ENCODE measurements around the gene PRKN.

The PRKN gene

GRCh38 chr6:161383951-161384350 lies 1343.6 kb downstream of the PRKN start:
- no peaks in the 10 kb centered on the region for H3K27me3 ChIP-seq (ENCODE audit: control insufficient read depth in 1 of 2, insufficient read depth in 2 of 2, low read length in 2 of 2)
- no peaks in the 10 kb centered on the region for H3K9me3 ChIP-seq (ENCODE audit: control insufficient read depth in 2 of 2, low read length in 2 of 2)
- H3K36me3 ChIP-seq (ENCODE audit: control insufficient read depth in 2 of 2, insufficient read depth in 2 of 2, low read length in 2 of 2): no peaks in the 10 kb centered on the region
- H3K4me1 ChIP-seq (ENCODE audit: control insufficient read depth, insufficient read depth, low read length): no peaks in the 10 kb centered on the region
- no peak overlapping the region for H3K4me3 ChIP-seq (ENCODE audit: low read length in 2 of 2)
- no peak overlapping the region for H3K9ac ChIP-seq (ENCODE audit: low read length in 2 of 2)
- no peak overlapping the region for H3K27ac ChIP-seq (ENCODE audit: low read length)

GRCh38 chr6:161379834-161380582 lies 1347.6 kb downstream of the PRKN start:
- H3K4me3 ChIP-seq (ENCODE audit: low read length in 2 of 2): no peak overlapping the region
- H3K9ac ChIP-seq (ENCODE audit: low read length in 2 of 2): no peak overlapping the region
- H3K9me3 ChIP-seq (ENCODE audit: control insufficient read depth in 2 of 2, low read length in 2 of 2): no peaks in the 10 kb centered on the region
- no peak overlapping the region for H3K27ac ChIP-seq (ENCODE audit: low read length)
- no peaks in the 10 kb centered on the region for H3K27me3 ChIP-seq (ENCODE audit: control insufficient read depth in 1 of 2, insufficient read depth in 2 of 2, low read length in 2 of 2)
- H3K4me1 ChIP-seq (ENCODE audit: control insufficient read depth, insufficient read depth, low read length): no peaks in the 10 kb centered on the region
- no peaks in the 10 kb centered on the region for H3K36me3 ChIP-seq (ENCODE audit: control insufficient read depth in 2 of 2, insufficient read depth in 2 of 2, low read length in 2 of 2)

- no peak overlapping the region for H3K4me3 ChIP-seq (ENCODE audit: low read length in 2 of 2)
- peaks cover 4% of the 10 kb centered on the region for H3K4me1 ChIP-seq (ENCODE audit: control insufficient read depth, insufficient read depth, low read length)
- no peaks in the 10 kb centered on the region for H3K27me3 ChIP-seq (ENCODE audit: control insufficient read depth in 1 of 2, insufficient read depth in 2 of 2, low read length in 2 of 2)
- H3K9me3 ChIP-seq (ENCODE audit: control insufficient read depth in 2 of 2, low read length in 2 of 2): no peaks in the 10 kb centered on the region
- H3K36me3 ChIP-seq (ENCODE audit: control insufficient read depth in 2 of 2, insufficient read depth in 2 of 2, low read length in 2 of 2): no peaks in the 10 kb centered on the region
- H3K9ac ChIP-seq (ENCODE audit: low read length in 2 of 2): no peak overlapping the region
- no peak overlapping the region for H3K27ac ChIP-seq (ENCODE audit: low read length)
These were observed 1349.5 kb downstream of the PRKN start for GRCh38 chr6:161378115-161378514.

- Histone ChIP-seq H3K27me3 (ENCODE audit: control insufficient read depth in 1 of 2, insufficient read depth in 2 of 2, low read length in 2 of 2) (no peaks in the 10 kb centered on the region), H3K4me1 (ENCODE audit: control insufficient read depth, insufficient read depth, low read length) (peaks cover 4% of the 10 kb centered on the region), H3K9me3 (ENCODE audit: control insufficient read depth in 2 of 2, low read length in 2 of 2) (no peaks in the 10 kb centered on the region), H3K36me3 (ENCODE audit: control insufficient read depth in 2 of 2, insufficient read depth in 2 of 2, low read length in 2 of 2) (no peaks in the 10 kb centered on the region), H3K27ac (ENCODE audit: low read length) (no peak overlapping the region), H3K4me3 (ENCODE audit: low read length in 2 of 2) (no peak overlapping the region), H3K9ac (ENCODE audit: low read length in 2 of 2) (no peak overlapping the region)
These were observed 1350.5 kb downstream of the PRKN start for GRCh38 chr6:161377116-161377515.

- H3K4me1 ChIP-seq (ENCODE audit: control insufficient read depth, insufficient read depth, low read length): peaks cover 4% of the 10 kb centered on the region
- H3K9me3 ChIP-seq (ENCODE audit: control insufficient read depth in 2 of 2, low read length in 2 of 2): no peaks in the 10 kb centered on the region
- H3K4me3 ChIP-seq (ENCODE audit: low read length in 2 of 2): no peak overlapping the region
- H3K27ac ChIP-seq (ENCODE audit: low read length): no peak overlapping the region
- no peaks in the 10 kb centered on the region for H3K27me3 ChIP-seq (ENCODE audit: control insufficient read depth in 1 of 2, insufficient read depth in 2 of 2, low read length in 2 of 2)
- H3K36me3 ChIP-seq (ENCODE audit: control insufficient read depth in 2 of 2, insufficient read depth in 2 of 2, low read length in 2 of 2): no peaks in the 10 kb centered on the region
- H3K9ac ChIP-seq (ENCODE audit: low read length in 2 of 2): no peak overlapping the region
These were observed 1351.2 kb downstream of the PRKN start for GRCh38 chr6:161376367-161376766.

- Histone ChIP-seq H3K4me3 (ENCODE audit: low read length in 2 of 2) (peak overlapping the region in 1 of 2 donors; percentile 40), H3K27me3 (ENCODE audit: control insufficient read depth in 1 of 2, insufficient read depth in 2 of 2, low read length in 2 of 2) (no peaks in the 10 kb centered on the region), H3K4me1 (ENCODE audit: control insufficient read depth, insufficient read depth, low read length) (peaks cover 4% of the 10 kb centered on the region), H3K9ac (ENCODE audit: low read length in 2 of 2) (no peak overlapping the region), H3K9me3 (ENCODE audit: control insufficient read depth in 2 of 2, low read length in 2 of 2) (no peaks in the 10 kb centered on the region), H3K27ac (ENCODE audit: low read length) (no peak overlapping the region), H3K36me3 (ENCODE audit: control insufficient read depth in 2 of 2, insufficient read depth in 2 of 2, low read length in 2 of 2) (no peaks in the 10 kb centered on the region)
These were observed 1352.3 kb downstream of the PRKN start for GRCh38 chr6:161374971-161375873.

- no peak overlapping the region for H3K27ac ChIP-seq (ENCODE audit: low read length)
- no peaks in the 10 kb centered on the region for H3K27me3 ChIP-seq (ENCODE audit: control insufficient read depth in 1 of 2, insufficient read depth in 2 of 2, low read length in 2 of 2)
- no peaks in the 10 kb centered on the region for H3K36me3 ChIP-seq (ENCODE audit: control insufficient read depth in 2 of 2, insufficient read depth in 2 of 2, low read length in 2 of 2)
- peaks cover 4% of the 10 kb centered on the region for H3K4me1 ChIP-seq (ENCODE audit: control insufficient read depth, insufficient read depth, low read length)
- H3K9ac ChIP-seq (ENCODE audit: low read length in 2 of 2): no peak overlapping the region
- H3K9me3 ChIP-seq (ENCODE audit: control insufficient read depth in 2 of 2, low read length in 2 of 2): no peaks in the 10 kb centered on the region
- H3K4me3 ChIP-seq (ENCODE audit: low read length in 2 of 2): peak overlapping the region in 1 of 2 donors; percentile 15
These were observed 1353.6 kb downstream of the PRKN start for GRCh38 chr6:161373905-161374451.

- Histone ChIP-seq H3K4me1 (ENCODE audit: control insufficient read depth, insufficient read depth, low read length) (peaks cover 4% of the 10 kb centered on the region), H3K36me3 (ENCODE audit: control insufficient read depth in 2 of 2, insufficient read depth in 2 of 2, low read length in 2 of 2) (no peaks in the 10 kb centered on the region), H3K9ac (ENCODE audit: low read length in 2 of 2) (no peak overlapping the region), H3K27ac (ENCODE audit: low read length) (no peak overlapping the region), H3K4me3 (ENCODE audit: low read length in 2 of 2) (no peak overlapping the region), H3K9me3 (ENCODE audit: control insufficient read depth in 2 of 2, low read length in 2 of 2) (no peaks in the 10 kb centered on the region), H3K27me3 (ENCODE audit: control insufficient read depth in 1 of 2, insufficient read depth in 2 of 2, low read length in 2 of 2) (no peaks in the 10 kb centered on the region)
These were observed 1355.2 kb downstream of the PRKN start for GRCh38 chr6:161372422-161372793.

- Histone ChIP-seq H3K9ac (ENCODE audit: low read length in 2 of 2) (no peak overlapping the region), H3K9me3 (ENCODE audit: control insufficient read depth in 2 of 2, low read length in 2 of 2) (no peaks in the 10 kb centered on the region), H3K27ac (ENCODE audit: low read length) (no peak overlapping the region), H3K27me3 (ENCODE audit: control insufficient read depth in 1 of 2, insufficient read depth in 2 of 2, low read length in 2 of 2) (no peaks in the 10 kb centered on the region), H3K36me3 (ENCODE audit: control insufficient read depth in 2 of 2, insufficient read depth in 2 of 2, low read length in 2 of 2) (no peaks in the 10 kb centered on the region), H3K4me1 (ENCODE audit: control insufficient read depth, insufficient read depth, low read length) (peaks cover 4% of the 10 kb centered on the region), H3K4me3 (ENCODE audit: low read length in 2 of 2) (no peak overlapping the region)
These were observed 1356.7 kb downstream of the PRKN start for GRCh38 chr6:161370880-161371279.

GRCh38 chr6:161369339-161369738 lies 1358.2 kb downstream of the PRKN start:
- Histone ChIP-seq H3K4me1 (ENCODE audit: control insufficient read depth, insufficient read depth, low read length) (peaks cover 4% of the 10 kb centered on the region), H3K36me3 (ENCODE audit: control insufficient read depth in 2 of 2, insufficient read depth in 2 of 2, low read length in 2 of 2) (no peaks in the 10 kb centered on the region), H3K9ac (ENCODE audit: low read length in 2 of 2) (no peak overlapping the region), H3K27me3 (ENCODE audit: control insufficient read depth in 1 of 2, insufficient read depth in 2 of 2, low read length in 2 of 2) (no peaks in the 10 kb centered on the region), H3K4me3 (ENCODE audit: low read length in 2 of 2) (no peak overlapping the region), H3K27ac (ENCODE audit: low read length) (no peak overlapping the region), H3K9me3 (ENCODE audit: control insufficient read depth in 2 of 2, low read length in 2 of 2) (no peaks in the 10 kb centered on the region)
